ENCODE measurements around the gene ATXN10.

The ATXN10 gene

GRCh38 chr22:45883811-45884170, 212.2 kb downstream of the ATXN10 start:
- no peak for DNase-seq

GRCh38 chr22:45884201-45885062, 212.8 kb downstream of the ATXN10 start:
- no peak for DNase-seq

GRCh38 chr22:45885171-45885840, 213.7 kb downstream of the ATXN10 start:
- no peak for DNase-seq

GRCh38 chr22:45885941-45886395, 214.3 kb downstream of the ATXN10 start:
- DNase-seq, result no peak

- no peak for DNase-seq
Observed at GRCh38 chr22:45886540-45886939, 214.9 kb downstream of the ATXN10 start.

GRCh38 chr22:45887202-45888131, 215.8 kb downstream of the ATXN10 start:
- no peak for DNase-seq

- DNase-seq, result no peak
Observed at GRCh38 chr22:45888221-45889092, 216.8 kb downstream of the ATXN10 start.

- DNase-seq, result no peak
Observed at GRCh38 chr22:45889093-45889538, 217.5 kb downstream of the ATXN10 start.

GRCh38 chr22:45889539-45890350, 218.1 kb downstream of the ATXN10 start:
- peak; percentile 20 for DNase-seq

- no peak for DNase-seq
Observed at GRCh38 chr22:45890351-45890635, 218.7 kb downstream of the ATXN10 start.

GRCh38 chr22:45891021-45891421, 219.4 kb downstream of the ATXN10 start:
- DNase-seq, result peak; percentile 19

GRCh38 chr22:45891471-45891995, 219.9 kb downstream of the ATXN10 start:
- no peak for DNase-seq

- no peak for DNase-seq
Observed at GRCh38 chr22:45891996-45892621, 220.5 kb downstream of the ATXN10 start.

GRCh38 chr22:45892681-45893461, 221.2 kb downstream of the ATXN10 start:
- no peak for DNase-seq

- DNase-seq, result no peak
Observed at GRCh38 chr22:45893516-45893915, 221.9 kb downstream of the ATXN10 start.

Measured in NCI-H146 (cell line).